ENCODE results near the gene VAT1L.
"Not testable (repeated sequence)": the region's sequence is repeated elsewhere in the genome, so short reads cannot be mapped to it uniquely, and the experiment has no call there.

The VAT1L gene

DNA sequence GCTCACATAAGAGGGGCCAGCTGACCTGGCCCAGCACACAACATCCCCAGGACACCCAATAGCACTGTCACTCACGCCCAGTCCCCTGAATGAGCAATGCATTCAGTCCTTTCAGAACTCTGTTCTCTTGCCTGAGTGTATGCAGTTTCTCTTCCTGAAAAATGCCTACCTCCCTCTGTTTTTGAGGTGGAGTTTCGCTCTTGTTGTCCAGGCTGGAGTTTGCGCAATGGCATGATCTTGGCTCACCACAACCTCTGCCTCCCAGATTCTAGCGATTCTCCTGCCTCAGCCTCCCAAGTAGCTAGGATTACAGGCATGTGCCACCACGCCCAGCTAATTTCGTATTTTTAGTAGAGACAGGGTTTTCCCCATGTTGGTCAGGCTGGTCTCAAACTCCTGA is 159.2 kb downstream of the VAT1L start:
- in situ Hi-C loops (cut with MboI; ENCODE audit: low sequenced_read_pairs) = not testable (repeated sequence)

DNA sequence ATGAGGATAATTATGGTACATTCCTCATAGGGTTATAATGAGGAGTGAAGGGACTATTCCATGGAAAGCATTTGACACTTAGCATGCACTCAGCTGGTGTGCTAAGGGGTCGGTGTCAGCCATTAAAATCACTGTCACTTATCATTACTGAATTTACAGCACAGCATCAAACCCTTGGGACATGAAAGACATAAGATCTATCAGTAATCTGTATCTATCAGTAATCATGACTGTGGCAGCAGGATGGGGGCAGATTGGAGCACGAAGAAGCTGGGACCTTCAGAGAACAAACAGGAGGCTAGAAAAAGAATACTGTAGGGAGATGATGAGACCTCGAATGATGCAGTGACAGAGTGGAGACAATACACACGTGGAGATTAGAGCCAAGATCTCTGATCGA is 160.5 kb downstream of the VAT1L start:
- in situ Hi-C loops (cut with MboI; ENCODE audit: low sequenced_read_pairs) = no loop called here

DNA sequence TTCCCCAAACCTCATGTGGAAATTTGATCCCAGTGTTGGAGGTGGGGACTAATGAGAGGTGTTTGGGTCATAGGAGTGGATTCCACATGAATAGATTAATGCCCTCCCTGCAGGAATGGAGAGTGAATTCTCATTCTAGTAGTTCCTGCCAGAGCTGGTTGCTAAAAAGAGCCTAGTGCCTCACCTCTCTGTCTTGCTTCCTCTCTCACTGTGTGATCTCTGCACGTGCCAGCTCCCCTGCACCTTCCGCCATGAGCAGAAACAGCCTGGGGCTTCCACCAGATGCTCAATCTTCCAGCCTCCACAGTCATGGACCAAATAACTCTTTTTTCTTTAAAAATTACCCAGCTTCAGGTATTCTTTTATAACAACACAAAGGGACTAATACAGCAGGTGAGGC is 161.1 kb downstream of the VAT1L start:
- in situ Hi-C loops (cut with MboI; ENCODE audit: low sequenced_read_pairs) = no loop called here

DNA sequence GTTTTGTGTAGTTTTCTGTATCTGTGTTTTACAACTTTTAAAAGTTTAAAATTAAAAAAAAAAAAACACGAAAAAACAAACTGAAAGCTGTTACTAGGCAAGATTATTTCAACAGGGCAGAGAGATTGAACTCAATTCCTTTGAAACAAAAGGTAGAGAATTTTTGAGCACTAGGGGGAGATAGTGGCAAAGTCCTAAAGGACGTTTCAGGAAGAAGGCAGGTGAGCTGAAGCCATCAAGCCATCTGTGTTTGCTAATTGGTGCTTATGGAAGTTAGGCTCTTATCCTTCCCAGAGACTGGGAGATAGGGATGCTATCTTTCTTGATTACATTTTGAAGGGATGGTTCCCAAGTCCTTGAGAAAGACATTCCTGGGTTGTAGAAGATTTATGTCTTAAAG is 163.4 kb downstream of the VAT1L start:
- in situ Hi-C loops (cut with MboI; ENCODE audit: low sequenced_read_pairs) = no loop called here

DNA sequence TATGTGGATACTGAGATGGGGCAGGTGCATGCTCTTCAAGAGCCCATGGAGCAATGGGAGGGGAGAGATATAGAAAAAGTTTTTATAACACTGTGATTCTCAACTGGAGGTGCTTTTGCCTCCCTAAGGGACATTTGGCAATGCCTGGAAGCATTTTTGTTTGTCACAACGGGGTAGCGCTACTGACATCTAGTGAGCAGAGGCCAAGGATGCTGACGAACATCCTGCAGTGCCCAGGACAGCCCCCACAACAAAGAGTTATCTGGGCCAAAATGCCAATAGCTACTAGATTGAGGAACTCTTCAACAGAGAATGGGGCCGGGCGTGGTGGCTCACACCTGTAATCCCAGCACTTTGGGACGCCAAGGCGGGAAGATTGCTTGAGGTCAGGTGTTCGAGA is 166.8 kb downstream of the VAT1L start:
- in situ Hi-C loops (cut with MboI; ENCODE audit: low sequenced_read_pairs) = no loop called here

DNA sequence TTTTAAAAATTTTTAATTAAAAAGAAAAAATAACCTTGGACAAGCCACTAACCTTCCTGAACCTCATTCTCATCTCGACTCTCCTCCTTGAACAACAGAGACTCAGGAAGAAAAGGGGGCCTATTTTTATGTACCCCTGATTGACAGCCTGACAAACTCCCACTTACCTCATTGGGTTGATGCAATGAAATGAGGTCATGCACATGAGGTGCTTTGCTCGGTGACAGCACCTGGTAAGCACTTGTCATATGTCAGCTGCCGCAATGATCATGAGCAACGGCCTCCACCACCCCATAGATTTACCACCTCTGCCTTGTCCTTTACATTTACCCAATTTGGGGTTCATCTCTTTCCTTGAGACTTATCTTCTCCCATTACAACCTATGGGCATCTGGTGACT is 167.9 kb downstream of the VAT1L start:
- in situ Hi-C loops (cut with MboI; ENCODE audit: low sequenced_read_pairs) = no loop called here

DNA sequence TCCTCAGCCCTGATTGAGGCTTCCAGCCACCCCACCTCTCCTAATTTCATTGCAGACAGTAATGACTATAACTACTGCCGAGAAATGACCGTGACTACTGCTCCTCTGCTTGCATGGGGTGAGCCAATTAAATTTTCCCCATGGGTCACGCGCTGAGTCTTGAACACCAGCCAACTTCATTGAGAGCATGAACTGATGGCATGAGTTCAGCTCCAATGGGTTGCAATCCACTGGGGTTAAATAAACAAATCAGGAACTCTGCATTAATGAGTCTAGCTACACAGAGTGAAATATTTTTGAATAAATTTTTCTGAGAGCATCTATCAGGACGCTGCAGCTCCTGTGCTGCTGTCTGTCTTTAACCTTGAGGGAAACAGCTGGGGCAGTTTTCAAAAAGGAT is 172.4 kb downstream of the VAT1L start:
- in situ Hi-C loops (cut with MboI; ENCODE audit: low sequenced_read_pairs) = no loop called here

DNA sequence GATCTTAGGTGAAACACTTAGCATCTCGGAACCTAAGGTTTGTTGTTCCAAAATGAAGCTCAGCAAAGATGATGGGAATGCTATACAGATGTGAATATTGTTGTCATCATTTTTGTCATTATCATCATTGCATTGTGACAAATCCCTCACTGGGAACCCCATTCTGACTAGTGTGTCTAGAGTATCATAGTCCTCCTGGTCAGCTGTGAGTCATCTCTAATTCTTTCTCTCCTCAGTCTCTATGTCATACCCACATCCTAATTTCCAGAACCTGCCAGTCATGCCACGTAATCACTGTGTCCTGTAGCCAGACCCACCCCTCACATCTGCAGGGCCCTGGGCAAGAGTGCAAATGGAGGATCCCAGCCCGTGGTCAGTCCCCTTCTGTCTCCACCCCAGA is 173.4 kb downstream of the VAT1L start:
- in situ Hi-C loops (cut with MboI; ENCODE audit: low sequenced_read_pairs) = no loop called here

DNA sequence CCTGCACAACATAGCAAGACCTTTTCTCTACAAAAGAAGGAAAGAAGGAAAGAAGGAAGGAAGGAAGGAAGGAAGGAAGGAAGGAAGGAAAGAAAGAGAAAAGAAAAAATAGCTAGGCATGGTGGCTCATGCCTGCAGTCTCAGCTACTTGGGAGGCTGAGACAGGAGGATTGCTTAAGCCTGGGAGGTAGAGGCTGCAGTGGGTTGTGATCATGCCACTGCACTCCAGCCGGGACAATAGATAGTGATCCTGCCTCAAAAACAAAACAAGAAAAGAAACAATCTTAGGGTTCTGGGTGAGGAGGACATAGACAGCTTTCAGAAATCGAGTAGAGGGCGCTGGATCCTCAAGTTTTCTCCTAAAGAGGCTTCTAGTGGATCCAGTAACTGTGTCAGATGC is 174.3 kb downstream of the VAT1L start:
- in situ Hi-C loops (cut with MboI; ENCODE audit: low sequenced_read_pairs) = no loop called here

DNA sequence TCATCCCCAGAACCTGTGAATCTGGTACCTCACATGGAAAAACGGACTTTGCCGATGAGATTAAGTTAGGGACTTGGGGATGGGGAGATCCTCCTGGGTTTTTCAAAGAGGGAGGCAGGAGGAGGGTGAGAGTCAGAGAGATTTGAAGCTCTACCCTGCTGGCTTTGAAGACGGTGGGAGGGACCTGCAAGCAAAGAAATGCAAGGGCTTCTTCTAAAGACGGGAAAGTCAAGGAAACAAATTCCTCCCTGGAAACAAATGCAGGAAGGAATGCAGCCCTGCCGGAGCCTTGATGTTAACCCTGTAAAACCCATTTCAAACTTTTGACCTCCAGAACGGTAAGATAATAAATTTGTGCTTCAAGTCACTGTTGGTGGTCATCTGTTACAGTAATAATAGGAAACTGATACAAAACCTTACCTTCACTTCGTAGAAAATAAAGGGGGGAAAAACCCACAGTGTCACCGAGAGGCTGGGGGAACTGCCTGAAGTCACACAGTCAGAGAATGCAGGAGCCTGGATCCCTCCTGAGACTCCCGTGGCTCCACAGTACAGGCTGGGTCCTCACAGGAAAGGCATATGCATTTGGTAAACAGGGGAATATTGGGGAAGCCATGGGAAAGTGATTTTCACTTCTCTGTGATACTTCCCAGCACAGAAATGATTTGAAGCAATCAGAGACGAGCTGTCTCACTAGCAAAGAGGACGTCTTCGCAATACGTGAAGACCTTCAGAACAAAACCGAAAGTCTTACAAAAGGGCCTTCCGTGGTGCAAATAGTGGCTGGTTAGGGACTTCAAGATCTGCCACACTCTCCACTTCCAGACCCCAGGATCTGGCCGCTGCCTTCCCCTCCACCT is 175.1 kb downstream of the VAT1L start:
- in situ Hi-C loops (cut with MboI; ENCODE audit: low sequenced_read_pairs) = no loop called here

DNA sequence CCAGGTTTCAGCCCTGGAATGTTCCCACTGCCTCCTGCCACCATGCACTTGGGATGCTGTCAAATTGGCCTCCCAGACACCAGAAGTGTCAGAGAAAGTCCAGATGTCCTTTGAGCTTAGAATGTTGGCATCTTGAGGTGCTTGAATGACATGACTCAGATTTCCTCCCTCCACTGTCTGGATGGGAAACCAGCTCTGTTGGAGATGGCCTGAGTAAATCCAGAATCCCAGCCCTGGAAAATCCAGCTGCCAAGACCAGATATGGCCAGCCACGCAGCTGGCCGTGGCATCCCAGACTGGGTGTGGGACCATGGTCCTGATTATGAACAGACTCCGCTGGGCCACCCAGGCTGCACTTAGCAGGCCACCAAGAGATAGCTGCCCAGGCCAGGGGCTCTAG is 177.0 kb downstream of the VAT1L start:
- in situ Hi-C loops (cut with MboI; ENCODE audit: low sequenced_read_pairs) = no loop called here

DNA sequence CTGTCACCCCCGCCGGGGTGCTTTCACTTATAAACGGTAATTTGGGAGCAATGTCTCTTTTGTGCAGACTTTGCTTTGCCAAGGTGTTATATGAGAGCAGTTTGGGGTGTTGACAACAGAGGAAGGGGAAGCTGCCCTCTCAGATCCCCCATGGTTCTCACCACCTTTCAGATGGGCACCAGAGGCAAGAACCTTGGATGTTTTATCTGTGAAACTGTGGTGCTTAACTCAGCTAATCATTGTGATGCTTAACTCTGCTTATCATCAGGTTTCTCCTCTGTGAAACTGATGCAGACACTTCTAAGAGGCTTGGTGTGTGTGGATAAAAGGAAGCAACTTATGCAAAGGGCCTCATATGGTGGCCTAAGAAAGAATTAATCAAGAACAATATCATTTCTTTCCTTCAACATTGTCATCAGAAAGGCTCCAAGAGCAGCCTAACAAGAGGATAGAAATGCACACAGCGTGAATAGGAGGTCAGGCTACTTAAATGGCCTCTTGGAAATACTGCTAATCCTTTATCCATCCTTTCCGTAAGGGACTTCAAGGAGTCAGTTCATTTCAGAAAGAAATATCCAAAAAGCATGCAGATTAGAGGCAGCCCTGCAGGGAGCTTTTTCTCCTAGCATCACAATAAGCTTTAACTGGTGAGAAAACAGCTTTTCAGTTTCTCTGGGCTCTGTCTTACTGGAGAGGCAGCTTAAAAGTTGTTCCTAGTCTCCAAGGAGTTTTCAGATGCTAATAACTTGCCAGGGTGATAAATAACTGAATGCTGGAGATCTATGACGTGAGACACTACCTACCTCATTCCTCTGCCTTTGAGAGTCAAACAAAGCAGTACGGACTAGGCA is 178.9 kb downstream of the VAT1L start:
- in situ Hi-C loops (cut with MboI; ENCODE audit: low sequenced_read_pairs) = no loop called here

DNA sequence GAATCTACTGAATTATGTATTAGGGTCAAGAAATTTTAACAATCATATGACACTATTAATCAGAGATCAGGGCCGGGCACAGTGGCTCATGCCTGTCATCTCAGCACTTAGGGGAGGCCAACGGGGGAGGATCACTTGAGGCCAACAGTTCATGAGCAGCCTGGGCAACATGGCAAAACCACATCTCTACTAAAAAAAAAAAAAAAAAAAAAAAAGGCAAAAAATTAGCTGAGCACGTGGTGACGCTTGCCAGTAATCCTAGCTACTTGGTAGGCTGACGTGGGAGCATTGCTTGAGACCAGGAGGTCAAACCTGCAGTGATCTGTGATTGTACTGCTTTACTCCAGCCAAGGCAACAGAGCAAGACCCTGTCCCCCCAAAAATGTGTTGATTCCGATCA is 181.5 kb downstream of the VAT1L start:
- in situ Hi-C loops (cut with MboI; ENCODE audit: low sequenced_read_pairs) = no loop called here

DNA sequence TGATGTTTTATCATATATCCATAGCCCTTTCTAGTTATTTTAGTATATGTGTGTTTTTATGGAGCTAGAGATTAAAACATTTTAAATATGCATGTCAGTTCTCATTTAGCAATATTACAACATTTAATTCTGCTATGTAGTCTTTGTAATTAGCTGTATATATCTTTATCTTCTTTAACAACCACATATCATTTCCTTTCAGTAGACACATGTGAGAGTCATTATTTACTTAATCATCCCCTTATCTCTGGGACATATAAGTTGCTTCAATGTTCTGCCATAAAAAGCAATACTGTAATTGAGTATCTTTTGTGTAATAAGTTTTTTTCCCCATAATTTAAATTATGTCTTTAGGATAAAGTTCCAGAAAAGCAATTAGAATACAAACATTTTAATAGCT is 182.0 kb downstream of the VAT1L start:
- in situ Hi-C loops (cut with MboI; ENCODE audit: low sequenced_read_pairs) = no loop called here

DNA sequence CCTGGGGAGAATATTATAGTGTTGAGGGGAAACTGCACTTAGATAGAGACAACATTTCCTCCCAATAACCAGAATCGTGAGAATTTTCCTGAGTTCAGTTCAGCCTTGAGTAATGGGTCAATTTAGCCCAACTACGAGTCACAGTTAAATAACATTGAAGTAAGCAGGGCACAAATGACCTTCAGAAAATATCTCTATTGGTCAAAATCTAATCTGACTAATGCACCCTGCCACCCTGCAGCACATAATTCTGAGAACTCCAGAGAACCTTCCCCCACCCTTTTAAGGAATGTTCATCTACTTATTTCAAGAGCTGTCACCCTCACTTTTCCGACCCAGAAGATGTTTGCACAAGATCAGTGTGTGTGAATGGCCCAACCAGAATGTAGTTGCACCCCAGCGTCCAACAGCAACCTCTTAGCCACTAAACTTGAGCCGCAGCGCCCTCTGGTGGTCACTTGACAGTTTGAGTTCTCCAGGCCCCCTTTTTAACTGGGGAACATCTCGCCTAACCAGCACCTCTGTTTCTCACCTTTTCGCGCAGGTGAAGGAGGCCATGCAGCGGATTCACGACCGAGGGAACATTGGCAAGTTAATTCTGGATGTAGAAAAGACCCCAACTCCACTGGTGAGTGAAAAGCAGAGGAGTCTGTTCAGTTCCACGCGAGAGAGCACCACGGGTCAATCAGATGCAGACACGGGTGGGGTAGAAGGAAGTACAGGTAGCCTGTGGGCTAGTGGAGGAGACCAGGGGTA is 183.1 kb downstream of the VAT1L start:
- in situ Hi-C loops (cut with MboI; ENCODE audit: low sequenced_read_pairs) = no loop called here

DNA sequence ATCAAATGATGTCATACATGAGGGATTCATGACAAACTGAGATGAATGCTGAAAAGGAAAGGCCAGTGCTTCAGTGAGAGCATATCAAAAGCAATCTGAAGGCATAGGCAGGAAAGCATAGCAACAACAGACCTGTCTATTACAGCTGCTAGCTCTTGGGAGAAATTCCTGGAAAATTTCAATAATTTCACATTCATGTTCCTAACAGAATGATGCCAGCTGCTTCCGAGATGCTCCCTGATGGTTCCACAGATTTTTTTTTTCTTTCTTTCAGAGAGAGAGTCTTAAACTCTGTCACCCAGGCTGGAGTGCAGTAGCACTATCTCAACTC is 183.7 kb downstream of the VAT1L start:
- in situ Hi-C loops (cut with MboI; ENCODE audit: low sequenced_read_pairs) = no loop called here

DNA sequence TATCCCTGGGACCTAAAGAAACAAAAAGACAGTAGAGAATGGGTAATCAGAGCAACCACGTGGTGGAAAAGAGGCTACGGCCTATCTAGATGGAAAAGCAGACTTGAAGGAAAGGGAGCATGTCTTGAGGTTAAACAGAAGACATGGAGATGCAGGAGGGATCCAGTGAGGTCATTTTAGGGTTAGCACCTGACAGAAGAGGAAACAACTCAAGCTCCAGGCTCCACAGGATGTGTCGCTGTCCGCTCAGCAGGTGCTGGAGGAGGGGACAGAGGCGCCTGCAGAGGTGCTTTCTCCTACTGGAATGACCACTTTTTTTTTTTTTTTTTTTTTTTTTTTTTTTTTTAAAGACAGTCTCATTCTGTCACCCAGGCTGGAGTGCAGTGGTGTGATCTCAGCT is 186.5 kb downstream of the VAT1L start:
- in situ Hi-C loops (cut with MboI; ENCODE audit: low sequenced_read_pairs) = no loop called here

DNA sequence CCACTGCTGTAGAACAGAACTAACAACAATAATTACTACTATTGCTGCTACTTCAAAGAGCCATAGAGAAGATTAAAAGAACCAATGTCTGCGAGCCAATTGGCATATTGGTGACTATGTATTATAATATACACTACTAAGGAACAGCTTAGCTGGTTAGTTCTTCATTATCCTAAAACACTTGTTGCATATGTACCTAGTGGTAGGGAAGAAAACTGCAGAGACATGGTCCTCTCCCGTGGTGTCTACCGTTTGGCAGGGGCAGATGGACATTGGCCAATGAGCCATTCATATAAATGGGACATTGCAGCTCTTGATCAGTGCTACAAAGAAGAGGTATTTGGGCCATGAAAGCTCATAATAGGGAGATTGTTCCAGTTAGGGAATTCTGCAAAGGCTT is 187.6 kb downstream of the VAT1L start:
- in situ Hi-C loops (cut with MboI; ENCODE audit: low sequenced_read_pairs) = no loop called here

DNA sequence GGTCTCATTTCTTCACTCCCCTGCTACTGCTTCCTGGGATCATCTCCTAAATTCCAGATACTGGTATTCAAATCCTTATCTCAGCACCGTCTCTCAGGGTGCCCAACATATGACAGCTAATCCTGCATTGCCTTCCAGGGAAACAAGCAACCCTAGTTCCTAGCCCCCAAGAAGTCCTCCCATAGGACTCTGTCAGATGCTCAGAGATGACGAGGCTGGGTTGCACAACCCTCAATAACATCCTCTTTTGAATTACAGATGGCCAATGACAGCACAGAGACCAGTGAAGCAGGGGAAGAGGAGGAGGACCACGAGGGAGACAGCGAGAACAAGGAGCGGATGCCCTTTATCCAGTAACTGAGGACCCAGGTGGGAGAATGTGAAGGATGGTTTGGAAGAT is 189.0 kb downstream of the VAT1L start:
- in situ Hi-C loops (cut with MboI; ENCODE audit: low sequenced_read_pairs) = no loop called here

DNA sequence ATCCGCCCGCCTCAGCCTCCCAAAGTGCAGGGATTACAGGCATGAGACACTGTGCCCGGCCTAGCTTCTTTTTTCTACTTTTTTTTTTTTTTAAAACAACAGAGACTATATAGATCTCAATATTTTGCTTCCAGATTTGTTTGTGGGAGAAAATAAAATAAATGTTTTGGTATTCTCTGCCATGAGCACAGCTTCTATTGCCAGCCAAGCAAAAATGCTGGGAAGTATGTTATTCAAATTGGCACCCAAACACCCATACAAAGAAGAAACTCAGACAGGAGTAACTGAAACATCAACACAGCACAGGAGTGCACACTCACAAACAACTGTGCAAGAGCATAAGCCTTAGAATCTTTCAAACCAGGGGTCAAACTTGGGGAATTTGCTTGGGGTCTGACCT is 196.7 kb downstream of the VAT1L start:
- in situ Hi-C loops (cut with MboI; ENCODE audit: low sequenced_read_pairs) = no loop called here

DNA sequence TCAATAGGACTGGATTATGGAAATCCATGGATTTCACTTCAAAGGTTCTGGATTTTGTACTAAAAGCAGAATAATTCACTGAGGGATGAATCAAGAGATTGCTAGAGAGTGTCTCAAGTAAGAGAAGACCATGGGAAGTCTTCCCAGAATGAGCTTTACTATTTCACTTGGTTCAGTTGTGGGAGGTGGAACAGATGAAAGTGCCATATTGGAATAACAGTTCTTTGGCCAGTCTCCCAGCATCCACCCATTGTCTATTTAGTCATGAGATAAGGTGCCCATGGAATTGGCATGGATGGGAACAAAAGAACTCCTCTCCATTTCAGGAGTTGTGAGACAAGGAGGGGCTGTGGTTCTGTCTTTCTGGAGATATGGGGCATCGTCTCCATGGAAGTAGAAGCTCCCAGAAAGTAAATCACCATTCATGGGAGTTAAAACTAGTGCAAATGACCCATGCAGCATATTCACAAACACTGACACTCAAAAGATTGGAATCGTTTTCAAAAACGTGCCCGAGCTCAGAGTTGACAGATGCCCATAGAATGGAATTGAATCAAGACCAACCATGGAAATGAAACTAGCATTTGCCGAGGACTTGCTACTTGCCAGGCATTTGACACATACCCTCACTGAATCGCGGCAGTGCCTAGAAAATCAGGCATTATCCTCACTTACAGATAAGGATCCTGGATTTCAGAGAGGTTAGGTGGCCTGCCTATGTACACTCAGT is 197.8 kb downstream of the VAT1L start:
- in situ Hi-C loops (cut with MboI; ENCODE audit: low sequenced_read_pairs) = no loop called here
